Measurements from ENCODE around the gene EFNA5.

EFNA5 gene

GRCh38 chr5:107516452-107517184, 154.1 kb downstream of the EFNA5 start (continued):
- TF ChIP-seq ZXDB (tag by site-specific recombination; IDR thresholded peaks at IDR 0.05): 0 out of 2 replicates have a peak, but pooled peaks have one; percentile 34
- peak; percentile 71 for TF ChIP-seq SP7 (tag by site-specific recombination; IDR thresholded peaks at IDR 0.05)
- TF ChIP-seq ZNF114 (tag by site-specific recombination; IDR thresholded peaks at IDR 0.05): no peak
- TF ChIP-seq ZNF169 (tag by site-specific recombination; IDR thresholded peaks at IDR 0.05): no peak
- TF ChIP-seq HOXA7 (CRISPR knock-in tag; IDR thresholded peaks at IDR 0.05; ENCODE audit: borderline replicate concordance): no peak
- peak; percentile 61; the same call in 1 of the 2 replicates for TF ChIP-seq KLF10 (tag by site-specific recombination; IDR thresholded peaks at IDR 0.05)
- no peak for TF ChIP-seq ZBTB49 (tag by site-specific recombination; IDR thresholded peaks at IDR 0.05; ENCODE audit: low read depth)
- no peak for TF ChIP-seq KLF7 (tag by site-specific recombination; IDR thresholded peaks at IDR 0.05; ENCODE audit: borderline replicate concordance)
- TF ChIP-seq WT1 (tag by site-specific recombination; IDR thresholded peaks at IDR 0.05): peak; percentile 83
- peak; percentile 80 for TF ChIP-seq IKZF3 (tag by site-specific recombination; IDR thresholded peaks at IDR 0.05)
- no peak for TF ChIP-seq PATZ1 (tag by site-specific recombination; IDR thresholded peaks at IDR 0.05)
- no peak for TF ChIP-seq ZNF837 (tag by site-specific recombination; IDR thresholded peaks at IDR 0.05)
- no peak for TF ChIP-seq SALL2 (tag by site-specific recombination; IDR thresholded peaks at IDR 0.05; ENCODE audit: borderline replicate concordance)
- peak; percentile 81 for TF ChIP-seq ZNF843 (tag by site-specific recombination; IDR thresholded peaks at IDR 0.05)
- no peak for TF ChIP-seq ZNF792 (tag by site-specific recombination; IDR thresholded peaks at IDR 0.05)
- TF ChIP-seq ZBTB44 (tag by site-specific recombination; IDR thresholded peaks at IDR 0.05): peak; percentile 47; the same call in 1 of the 2 replicates
- TF ChIP-seq ZNF404 (tag by site-specific recombination; IDR thresholded peaks at IDR 0.05): no peak
- TF ChIP-seq BCL6B (tag by site-specific recombination; IDR thresholded peaks at IDR 0.05): no peak

- Histone ChIP-seq H3K36me3 (ENCODE audit: control insufficient read depth in 2 of 2, insufficient read depth in 1 of 2, low read length in 2 of 2) (no peaks in the 10 kb centered on the region), H3K27ac (ENCODE audit: extremely low read depth, low read depth, low read length) (no peak overlapping the region), H3K9me3 (ENCODE audit: control insufficient read depth, insufficient read depth, low read depth, low read length) (no peaks in the 10 kb centered on the region), H3K4me1 (ENCODE audit: control insufficient read depth, insufficient read depth, low read length) (peaks cover 42% of the 10 kb centered on the region), H3K4me3 (ENCODE audit: low read depth, low read length) (no peak overlapping the region)
- ChIA-PET CTCF (no interaction called here), POLR2A (interaction anchor here (0.6 kb wide), 2 partner anchors 84 to 157 kb away, joined by 3 to 4 read pairs; no protein-coding TSS in a partner anchor)
- TF ChIP-seq ZNF692 (tag by site-specific recombination; IDR thresholded peaks at IDR 0.05) (no peak), YY1 (tag by site-specific recombination; IDR thresholded peaks at IDR 0.05) (no peak), ZNF280D (tag by site-specific recombination; IDR thresholded peaks at IDR 0.05) (no peak), CTCF (tag by site-specific recombination; IDR thresholded peaks at IDR 0.05) (no peak)
These were observed 155.1 kb downstream of the EFNA5 start for GRCh38 chr5:107515521-107516080.

All from HEK293 (cell line).